HEK293 (cell line): Measurements from ENCODE around the gene NEK7.

Source experiments
- CTCF ChIP-seq: fragments of 450-650 bp; formaldehyde crosslinking; IDR thresholded peaks from 2 replicates; pipeline ENCODE4 v1.5.1; 2016; ENCODE audit warnings: missing biosample characterization, missing genetic modification characterization
- HOXC10 ChIP-seq: sonication (generic); formaldehyde crosslinking; IDR thresholded peaks from 2 replicates; pipeline ENCODE4 v1.8.1; 2023; ENCODE audit warnings: mild to moderate bottlenecking, missing genetic modification reagents
- PATZ1 ChIP-seq: fragments of 450-650 bp; formaldehyde crosslinking; IDR thresholded peaks from 2 replicates; pipeline ENCODE4 v1.5.1; 2016; ENCODE audit warnings: missing biosample characterization, missing genetic modification characterization
- PRDM10 ChIP-seq: fragments of 450-650 bp; formaldehyde crosslinking; IDR thresholded peaks from 2 replicates; pipeline ENCODE4 v1.5.1; 2016; ENCODE audit warnings: missing biosample characterization, missing genetic modification characterization
- PRDM6 ChIP-seq: fragments of 450-650 bp; formaldehyde crosslinking; IDR thresholded peaks from 2 replicates; pipeline ENCODE4 v1.5.1; 2017; ENCODE audit warnings: missing biosample characterization, missing genetic modification characterization
- SCRT2 ChIP-seq: fragments of 450-650 bp; formaldehyde crosslinking; IDR thresholded peaks from 2 replicates; pipeline ENCODE4 v1.5.1; 2016; ENCODE audit warnings: missing biosample characterization, missing genetic modification characterization
- ZFHX2 ChIP-seq: fragments of 450-650 bp; formaldehyde crosslinking; conservative IDR thresholded peaks from 2 replicates; pipeline ENCODE4 v1.5.1; 2016; ENCODE audit warnings: missing biosample characterization, missing genetic modification characterization
- ZFP3 ChIP-seq: fragments of 450-650 bp; formaldehyde crosslinking; IDR thresholded peaks from 2 replicates; pipeline ENCODE4 v1.5.1; 2016; ENCODE audit warnings: low read depth, missing biosample characterization, missing genetic modification characterization
- ZNF292 ChIP-seq: fragments of 450-650 bp; formaldehyde crosslinking; IDR thresholded peaks from 2 replicates; pipeline ENCODE4 v1.5.1; 2016; ENCODE audit warnings: low read depth, missing biosample characterization, missing genetic modification characterization, borderline replicate concordance
- ZNF416 ChIP-seq: fragments of 450-650 bp; formaldehyde crosslinking; IDR thresholded peaks from 2 replicates; pipeline ENCODE4 v1.5.1; 2016; ENCODE audit warnings: missing biosample characterization, missing genetic modification characterization
- ZNF549 ChIP-seq: fragments of 450-650 bp; IDR thresholded peaks from 2 replicates; pipeline ENCODE4 v1.5.1; 2018; ENCODE audit warnings: missing biosample characterization, missing genetic modification characterization, mild to moderate bottlenecking, inconsistent platforms, moderate library complexity
- ZNF580 ChIP-seq: fragments of 450-650 bp; formaldehyde crosslinking; IDR thresholded peaks from 2 replicates; pipeline ENCODE4 v1.5.1; 2016; ENCODE audit warnings: missing biosample characterization, missing genetic modification characterization
- ZNF639 ChIP-seq: fragments of 450-650 bp; formaldehyde crosslinking; IDR thresholded peaks from 2 replicates; pipeline ENCODE4 v1.5.1; 2016; ENCODE audit warnings: missing biosample characterization, missing genetic modification characterization
- ZSCAN30 ChIP-seq: fragments of 450-650 bp; IDR thresholded peaks from 2 replicates; pipeline ENCODE4 v1.5.1; 2018; ENCODE audit warnings: missing biosample characterization, mild to moderate bottlenecking, missing genetic modification characterization, moderate library complexity

GRCh38 chr1:198185146-198185545, 28.3 kb downstream of the NEK7 start:
- no peak for TF ChIP-seq CTCF (tag by site-specific recombination)
- no peak for TF ChIP-seq ZNF292
- TF ChIP-seq ZSCAN30 (tag by site-specific recombination): no peak
- no peak for TF ChIP-seq HOXC10 (CRISPR knock-in tag)
- no peak for TF ChIP-seq PATZ1 (tag by site-specific recombination)
- no peak for TF ChIP-seq ZFP3
- TF ChIP-seq ZNF416: no peak
- TF ChIP-seq PRDM6 (tag by site-specific recombination): no peak
- no peak for TF ChIP-seq SCRT2 (tag by site-specific recombination)
- TF ChIP-seq ZNF549: no peak
- no peak for TF ChIP-seq PRDM10 (tag by site-specific recombination)
- no peak for TF ChIP-seq ZNF580
- no peak for TF ChIP-seq ZNF639 (tag by site-specific recombination)
- no peak for TF ChIP-seq ZFHX2
